Activated CD4-positive, alpha-beta T cell treated with anti-CD3 and anti-CD28 coated beads for 1 hour (primary cell): ENCODE data around the gene KATNAL2.
"Not testable (repeated sequence)": the region's sequence is repeated elsewhere in the genome, so short reads cannot be mapped to it uniquely, and the experiment has no call there.

ENCODE experiments used
- DNase-seq: peaks from one replicate; pipeline ENCODE4 v3.0.0-alpha.2; 2020

KATNAL2 gene

DNA sequence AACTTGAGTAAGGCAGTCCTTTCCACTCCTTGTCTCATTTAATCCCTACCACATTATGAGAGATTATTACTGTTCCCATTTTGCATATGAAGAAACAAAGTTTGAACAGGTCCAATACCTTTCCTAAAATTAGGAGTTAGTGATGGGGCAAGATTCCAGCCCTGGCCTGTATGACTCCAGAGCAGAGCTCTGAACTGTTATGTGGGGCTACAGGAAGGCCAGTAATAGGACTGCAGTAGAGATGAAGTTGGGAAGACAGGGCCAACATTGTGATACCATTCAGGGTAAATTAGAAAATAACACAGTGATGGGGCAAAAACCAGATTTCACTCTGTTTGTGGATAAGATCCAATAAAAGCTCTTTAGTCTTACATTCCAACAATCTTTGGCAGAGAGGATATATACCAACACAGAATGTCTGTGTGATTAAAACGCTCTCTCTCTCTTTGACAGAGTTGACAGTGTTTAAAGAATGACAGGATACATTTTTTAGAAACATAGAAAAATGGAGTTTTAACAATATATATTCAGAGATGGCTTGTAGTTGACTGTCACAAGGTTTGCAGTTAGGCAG lies 22.7 kb downstream of the KATNAL2 start:
- no peak for DNase-seq

- DNase-seq = no peak
These were observed 25.2 kb downstream of the KATNAL2 start for GRCh38 chr18:46942646-46943045.

DNA sequence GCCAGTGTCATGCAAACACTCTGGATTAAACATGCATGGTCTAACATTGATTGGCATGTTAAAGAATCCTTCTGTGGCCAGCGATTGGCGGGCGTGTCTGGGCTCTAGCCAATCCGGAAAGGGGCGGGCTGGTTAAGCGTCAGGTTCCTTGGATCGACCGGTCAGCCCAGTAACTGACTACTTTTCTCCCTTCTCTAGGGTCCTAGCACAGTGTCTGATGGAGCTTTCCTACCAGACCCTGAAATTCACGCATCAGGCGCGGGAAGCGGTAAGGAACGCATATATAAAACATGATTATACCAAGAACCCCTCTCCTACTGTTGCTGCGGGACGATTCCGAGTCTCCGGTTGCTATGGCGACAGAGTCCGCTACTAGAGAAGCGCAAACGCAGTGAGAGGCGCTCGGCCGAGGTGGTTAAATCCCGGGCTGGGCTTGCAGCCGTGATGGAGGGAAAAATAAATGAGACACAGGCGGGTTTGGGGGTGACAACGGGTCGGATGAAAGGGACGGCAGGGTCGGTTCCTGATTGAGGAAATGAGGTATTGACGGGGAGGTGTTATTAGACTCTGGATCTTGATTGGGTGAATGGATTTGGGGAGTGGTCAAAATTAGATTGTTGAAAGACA lies 29.4 kb downstream of the KATNAL2 start:
- peak; percentile 15 for DNase-seq

DNA sequence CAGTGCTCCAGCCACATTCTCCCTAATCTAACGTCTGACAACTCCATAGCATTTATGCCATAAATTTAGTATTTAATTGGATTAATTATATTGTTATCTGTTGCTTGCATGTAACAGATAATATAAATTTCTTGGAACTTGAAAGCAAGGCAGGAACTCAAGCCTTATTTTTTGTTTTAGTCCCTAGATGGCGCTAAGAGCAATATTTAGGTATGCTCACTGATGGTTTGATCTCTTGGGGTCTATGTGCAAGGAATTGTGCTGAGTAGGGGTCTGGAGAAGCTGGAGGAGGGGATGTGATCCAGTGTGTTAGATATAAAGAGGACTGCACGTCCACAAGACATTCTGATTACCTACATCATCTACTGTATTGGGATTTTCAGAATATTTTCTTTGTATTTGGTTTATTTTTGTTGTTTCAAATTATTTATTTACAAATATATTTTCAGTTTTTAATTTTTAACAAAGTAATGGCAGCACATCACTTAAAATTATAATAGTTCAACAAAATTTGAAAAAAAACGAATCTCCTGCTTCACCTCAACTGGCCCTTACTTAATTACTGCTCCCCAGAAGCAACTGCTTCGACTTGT lies 32.8 kb downstream of the KATNAL2 start:
- no peak for DNase-seq

DNA sequence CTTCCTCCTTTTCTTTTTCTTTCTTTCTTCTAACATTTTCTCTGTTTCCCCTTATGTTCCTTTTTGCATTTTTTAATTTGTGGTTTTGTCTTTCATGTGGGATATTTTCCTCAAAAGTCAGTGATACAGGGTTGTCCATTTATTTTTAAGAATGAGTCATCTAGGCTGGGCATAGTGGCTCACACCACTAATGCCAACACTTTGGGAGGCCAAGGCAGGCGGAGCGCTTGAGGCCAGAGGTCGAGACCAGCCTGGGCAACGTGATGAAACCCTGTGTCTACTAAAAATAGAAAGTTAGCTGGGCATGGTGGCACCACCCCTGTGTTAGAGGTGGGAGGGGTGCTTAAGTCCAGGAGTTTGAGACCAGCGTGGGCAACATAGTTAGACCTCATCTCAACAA lies 35.8 kb downstream of the KATNAL2 start:
- no peak for DNase-seq

- DNase-seq = no peak
These were observed 40.8 kb downstream of the KATNAL2 start for GRCh38 chr18:46958209-46958608.

DNA sequence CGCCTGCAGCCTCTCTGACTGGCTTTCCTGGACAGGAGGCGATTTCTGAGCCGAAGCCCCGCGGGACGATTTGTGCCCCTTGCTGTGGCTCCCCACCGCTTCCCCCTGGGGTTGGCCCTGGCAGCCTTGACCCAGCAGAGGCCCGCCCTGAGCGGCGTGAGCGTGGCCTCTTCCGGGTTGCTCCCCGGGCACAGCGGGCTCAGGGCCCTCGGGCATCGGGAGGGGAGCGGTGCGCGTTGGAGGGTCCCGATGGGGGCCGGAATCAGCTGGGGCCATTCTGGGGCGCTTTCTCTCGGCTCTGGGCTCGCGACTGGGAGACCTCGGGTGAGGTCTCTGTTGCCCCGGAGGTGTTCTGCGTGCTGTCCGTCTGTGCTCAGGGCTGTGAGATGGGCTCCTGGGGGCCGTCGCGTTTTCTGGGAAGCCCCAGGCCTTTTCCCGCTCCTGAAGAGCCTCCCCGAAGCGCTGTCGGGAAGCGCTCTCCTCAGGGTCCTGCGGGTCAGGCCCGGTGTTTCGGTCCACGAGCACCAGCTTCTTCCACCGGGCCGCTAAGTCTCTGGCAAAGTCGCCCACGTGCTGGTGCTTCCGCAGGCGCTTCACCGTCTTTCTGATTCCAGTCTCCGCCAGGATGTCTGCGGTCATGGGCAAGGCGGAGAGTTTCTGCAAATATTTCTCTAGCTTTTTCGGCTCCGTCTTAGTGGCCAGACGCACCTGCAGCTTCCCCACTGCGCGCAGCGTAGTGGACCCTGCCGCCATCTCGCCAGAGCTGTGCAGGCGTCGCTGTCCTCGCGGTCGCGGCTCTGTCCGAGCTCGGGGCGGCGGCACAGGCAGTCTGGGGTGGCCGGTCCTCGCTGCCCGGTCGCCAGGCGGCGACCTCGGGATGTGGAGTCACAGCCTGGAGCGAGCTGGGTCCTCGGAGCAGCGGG lies 46.5 kb downstream of the KATNAL2 start:
- not testable (repeated sequence) for DNase-seq

GRCh38 chr18:46964579-46965293 lies 47.3 kb downstream of the KATNAL2 start:
- not testable (repeated sequence) for DNase-seq

DNA sequence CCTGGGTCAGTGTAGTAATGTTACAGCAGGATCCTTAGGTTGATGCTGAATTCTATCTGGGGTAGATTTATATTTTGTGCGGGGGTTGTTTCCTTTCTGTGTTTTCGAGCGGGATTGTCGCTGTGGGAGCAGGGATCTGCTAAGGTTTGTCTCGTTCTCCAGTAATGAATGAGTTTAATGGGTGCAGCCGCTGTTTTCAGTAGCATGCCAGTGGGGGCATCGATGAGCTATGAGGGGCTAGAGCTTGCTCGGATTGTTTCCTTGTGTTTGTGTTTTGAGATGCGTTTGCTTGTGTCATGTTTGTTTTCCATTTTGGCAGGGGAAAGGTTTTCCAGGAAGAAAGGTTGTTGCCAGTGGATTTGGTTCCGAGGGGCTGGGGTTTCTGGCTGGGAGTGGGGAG lies 48.9 kb downstream of the KATNAL2 start:
- not testable (repeated sequence) for DNase-seq

DNA sequence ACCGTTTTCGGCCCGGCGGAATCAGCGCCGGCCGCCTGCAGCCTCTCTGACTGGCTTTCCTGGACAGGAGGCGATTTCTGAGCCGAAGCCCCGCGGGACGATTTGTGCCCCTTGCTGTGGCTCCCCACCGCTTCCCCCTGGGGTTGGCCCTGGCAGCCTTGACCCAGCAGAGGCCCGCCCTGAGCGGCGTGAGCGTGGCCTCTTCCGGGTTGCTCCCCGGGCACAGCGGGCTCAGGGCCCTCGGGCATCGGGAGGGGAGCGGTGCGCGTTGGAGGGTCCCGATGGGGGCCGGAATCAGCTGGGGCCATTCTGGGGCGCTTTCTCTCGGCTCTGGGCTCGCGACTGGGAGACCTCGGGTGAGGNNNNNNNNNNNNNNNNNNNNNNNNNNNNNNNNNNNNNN lies 52.1 kb downstream of the KATNAL2 start:
- DNase-seq = not testable (repeated sequence)

- DNase-seq = not testable (repeated sequence)
These were observed 102.5 kb downstream of the KATNAL2 start for GRCh38 chr18:47019870-47020269.

DNA sequence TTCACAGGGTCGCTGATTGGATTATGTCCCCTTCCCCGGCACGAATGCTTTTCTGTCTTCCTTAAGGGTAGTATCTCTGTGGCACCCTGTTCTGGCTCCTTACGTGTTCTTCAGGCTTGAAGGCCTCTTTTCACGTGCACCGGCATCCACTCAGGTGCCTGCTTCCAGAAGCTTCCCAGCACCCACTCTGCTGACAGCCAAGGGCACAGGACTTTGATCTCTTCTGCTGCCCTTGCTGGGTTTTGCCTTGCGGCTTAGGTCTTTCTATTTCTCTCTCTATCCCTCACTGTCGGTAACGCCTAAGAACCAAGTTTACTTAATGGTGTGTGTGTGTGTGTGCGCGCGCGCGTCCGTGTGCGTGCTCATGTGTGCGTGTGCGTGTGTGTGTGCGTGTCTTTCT lies 103.4 kb downstream of the KATNAL2 start:
- not testable (repeated sequence) for DNase-seq

- not testable (repeated sequence) for DNase-seq
These were observed 105.4 kb downstream of the KATNAL2 start for GRCh38 chr18:47022821-47023220.

- DNase-seq = not testable (repeated sequence)
These were observed 106.5 kb downstream of the KATNAL2 start for GRCh38 chr18:47023769-47024465.

DNA sequence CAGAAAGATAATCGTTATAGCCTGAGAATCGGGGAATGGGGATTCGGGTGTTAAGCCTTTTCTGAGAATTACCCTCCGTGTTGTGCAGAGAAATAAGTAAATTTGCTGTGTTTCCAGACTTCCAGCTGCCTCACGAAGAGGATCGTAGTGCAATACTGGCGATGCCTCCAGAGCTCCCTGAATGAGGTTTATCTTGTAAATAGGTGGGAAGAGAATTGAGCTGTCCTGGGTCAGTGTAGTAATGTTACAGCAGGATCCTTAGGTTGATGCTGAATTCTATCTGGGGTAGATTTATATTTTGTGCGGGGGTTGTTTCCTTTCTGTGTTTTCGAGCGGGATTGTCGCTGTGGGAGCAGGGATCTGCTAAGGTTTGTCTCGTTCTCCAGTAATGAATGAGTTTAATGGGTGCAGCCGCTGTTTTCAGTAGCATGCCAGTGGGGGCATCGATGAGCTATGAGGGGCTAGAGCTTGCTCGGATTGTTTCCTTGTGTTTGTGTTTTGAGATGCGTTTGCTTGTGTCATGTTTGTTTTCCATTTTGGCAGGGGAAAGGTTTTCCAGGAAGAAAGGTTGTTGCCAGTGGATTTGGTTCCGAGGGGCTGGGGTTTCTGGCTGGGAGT lies 108.3 kb downstream of the KATNAL2 start:
- not testable (repeated sequence) for DNase-seq

GRCh38 chr18:47028738-47029137 lies 111.3 kb downstream of the KATNAL2 start:
- DNase-seq = not testable (repeated sequence)

- DNase-seq = not testable (repeated sequence)
These were observed 112.4 kb downstream of the KATNAL2 start for GRCh38 chr18:47029684-47030353.

- DNase-seq = not testable (repeated sequence)
These were observed 113.5 kb downstream of the KATNAL2 start for GRCh38 chr18:47030887-47031286.

DNA sequence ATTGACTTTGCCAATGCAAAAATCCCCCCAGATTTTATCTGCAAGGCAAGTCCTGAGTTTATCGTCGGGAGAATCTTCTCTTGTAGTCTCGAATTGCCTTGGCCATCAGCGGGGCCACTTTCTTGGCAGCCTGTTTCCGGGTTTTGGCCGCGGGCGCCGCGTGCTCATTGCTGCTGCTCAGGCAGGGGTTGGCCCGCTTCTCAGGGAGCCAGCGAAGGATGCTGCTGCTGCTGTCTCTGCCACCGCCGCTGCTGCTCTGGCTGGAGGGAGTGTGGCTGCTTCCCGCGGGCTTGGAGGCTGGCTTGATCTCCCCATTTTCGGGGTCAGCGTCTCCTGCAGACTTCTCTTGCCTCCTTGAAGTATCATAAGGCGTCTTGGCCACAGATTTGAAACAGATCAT lies 115.5 kb downstream of the KATNAL2 start:
- no peak for DNase-seq

DNA sequence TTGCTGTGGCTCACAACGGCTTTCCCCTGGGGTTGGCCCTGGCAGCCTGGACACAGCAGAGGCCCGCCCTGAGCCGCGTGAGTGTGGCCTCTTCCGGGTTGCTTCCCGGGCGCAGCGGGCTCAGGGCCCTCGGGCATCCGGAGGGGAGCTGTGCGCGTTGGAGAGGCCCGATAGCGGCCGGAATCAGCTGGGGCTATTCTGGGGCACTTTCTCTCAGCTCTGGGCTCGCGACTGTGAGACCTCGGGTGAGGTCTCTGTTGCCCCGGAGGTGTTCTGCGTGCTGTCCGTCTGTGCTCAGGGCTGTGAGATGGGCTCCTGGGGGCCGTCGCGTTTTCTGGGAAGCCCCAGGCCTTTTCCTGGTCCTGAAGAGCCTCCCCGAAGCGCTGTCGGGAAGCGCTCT lies 117.2 kb downstream of the KATNAL2 start:
- DNase-seq = not testable (repeated sequence)

DNA sequence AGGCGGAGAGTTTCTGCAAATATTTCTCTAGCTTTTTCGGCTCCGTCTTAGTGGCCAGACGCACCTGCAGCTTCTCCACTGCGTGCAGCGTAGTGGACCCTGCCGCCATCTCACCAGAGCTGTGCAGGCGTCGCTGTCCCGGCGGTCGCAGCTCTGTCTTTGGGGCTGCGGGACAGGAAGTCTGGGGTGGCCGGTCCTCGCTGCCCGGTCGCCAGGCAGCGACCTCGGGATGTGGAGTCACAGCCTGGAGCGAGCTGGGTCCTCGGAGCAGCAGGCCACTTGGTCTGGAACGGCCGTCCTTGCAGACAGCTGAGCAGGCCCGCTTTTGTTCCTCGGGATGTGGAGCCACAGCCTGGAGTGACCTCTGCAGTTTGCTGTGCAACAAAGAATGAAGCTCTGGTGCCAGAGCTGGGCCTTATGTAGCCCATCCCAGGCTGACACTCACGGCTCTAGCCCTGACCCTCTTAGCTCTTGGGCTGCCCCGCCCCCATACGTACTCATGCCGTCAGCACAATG lies 117.8 kb downstream of the KATNAL2 start, which contains the start of gene ELOA2:
Gene ELOA2 (minus strand): TSS at position 466 of the 516 bp plus-strand sequence. CDS start 357 bp downstream, at position 109.
- no peak for DNase-seq
